SH-SY5Y (cell line): ENCODE data around the gene STT3B.

Experiments used
- GATA2 ChIP-seq: IDR thresholded peaks from 2 replicates; pipeline ENCODE4 v1.6.1; 2011; ENCODE audit warnings: mild to moderate bottlenecking, low read depth, low read length
- GATA3 ChIP-seq: IDR thresholded peaks from 2 replicates; pipeline ENCODE4 v1.6.1; 2011; ENCODE audit warnings: low read depth, mild to moderate bottlenecking, low read length, moderate library complexity

- no peak for TF ChIP-seq GATA3
- no peak for TF ChIP-seq GATA2
Observed at GRCh38 chr3:31505371-31506048, 27.2 kb upstream of the STT3B start.
